ENCODE measurements around the gene PDZRN3.

GRCh38 chr3:73510784-73511183 is 114.0 kb downstream of the PDZRN3 start:
- TF ChIP-seq, protein P1, sequence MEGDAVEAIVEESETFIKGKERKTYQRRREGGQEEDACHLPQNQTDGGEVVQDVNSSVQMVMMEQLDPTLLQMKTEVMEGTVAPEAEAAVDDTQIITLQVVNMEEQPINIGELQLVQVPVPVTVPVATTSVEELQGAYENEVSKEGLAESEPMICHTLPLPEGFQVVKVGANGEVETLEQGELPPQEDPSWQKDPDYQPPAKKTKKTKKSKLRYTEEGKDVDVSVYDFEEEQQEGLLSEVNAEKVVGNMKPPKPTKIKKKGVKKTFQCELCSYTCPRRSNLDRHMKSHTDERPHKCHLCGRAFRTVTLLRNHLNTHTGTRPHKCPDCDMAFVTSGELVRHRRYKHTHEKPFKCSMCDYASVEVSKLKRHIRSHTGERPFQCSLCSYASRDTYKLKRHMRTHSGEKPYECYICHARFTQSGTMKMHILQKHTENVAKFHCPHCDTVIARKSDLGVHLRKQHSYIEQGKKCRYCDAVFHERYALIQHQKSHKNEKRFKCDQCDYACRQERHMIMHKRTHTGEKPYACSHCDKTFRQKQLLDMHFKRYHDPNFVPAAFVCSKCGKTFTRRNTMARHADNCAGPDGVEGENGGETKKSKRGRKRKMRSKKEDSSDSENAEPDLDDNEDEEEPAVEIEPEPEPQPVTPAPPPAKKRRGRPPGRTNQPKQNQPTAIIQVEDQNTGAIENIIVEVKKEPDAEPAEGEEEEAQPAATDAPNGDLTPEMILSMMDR (IDR thresholded peaks at IDR 0.05) = no peak
- no peak for TF ChIP-seq POLR2A (IDR thresholded peaks at IDR 0.05)
- TF ChIP-seq EP300 (IDR thresholded peaks at IDR 0.05) = no peak
